A549 (cell line): ENCODE data around the gene BRPF1. TPM values are rescaled to one million over a fixed set of nuclear protein-coding genes. Genes with fewer than 3 reads are reported as not detected.

Experiments used
- ATAC-seq, 2 experiments: fragments of 200-7000 bp in 1 of 2; fragments of >200 bp in 1 of 2; cut with Nextera tagmentation in 1 of 2; cut with Tn5 transposase in 1 of 2; 3 replicates each; pipeline versions ENCODE4 v1.8.0 to v1.9.1; 2018 to 2020; ENCODE audit warnings: mild to moderate bottlenecking in 1 of 2, moderate library complexity in 1 of 2
- CTCF ChIA-PET: fragments of 300-600 bp; sonication (Branson Sonifier 250); formaldehyde crosslinking; extraction: SDS; loops from one replicate; lab custom pipeline; 2021; ENCODE audit warnings: antibody characterized with exemption, inconsistent platforms; lab: Yijun Ruan, JAX
- POLR2A ChIA-PET: fragments of 350-600 bp; formaldehyde crosslinking; extraction: SDS; loops from one replicate; lab custom pipeline; 2021; ENCODE audit warnings: antibody characterized with exemption, inconsistent platforms; lab: Yijun Ruan, JAX
- DNase-seq, 2 experiments: peaks; one replicate each; pipeline versions ENCODE4 v3.0.0 to v3.0.0-alpha.2; 2011 to 2016; ENCODE audit warnings: low read depth in 1 of 2, low spot score in 1 of 2
- FAIRE-seq: peaks from 2 replicates; lab custom pipeline; 2011; peaks lifted over from hg19 to GRCh38; lab: Jason Lieb, UNC
- H3K27ac ChIP-seq, 2 experiments: fragments of >200 bp; sonication (Bioruptor Twin); formaldehyde crosslinking; 3 replicates each; pipeline ENCODE4 v1.5.1; 2016 to 2017
- H3K4me1 ChIP-seq: fragments of >200 bp; sonication (Bioruptor Twin); formaldehyde crosslinking; 3 replicates; pipeline ENCODE4 v1.6.1; 2016
- H3K4me2 ChIP-seq: fragments of >200 bp; sonication (Bioruptor Twin); formaldehyde crosslinking; 3 replicates; pipeline ENCODE4 v1.6.1; 2016
- H3K4me3 ChIP-seq: fragments of >200 bp; sonication (Bioruptor Twin); formaldehyde crosslinking; 3 replicates; pipeline ENCODE4 v1.5.1; 2016
- H3K9me3 ChIP-seq: fragments of >200 bp; sonication (Bioruptor Twin); formaldehyde crosslinking; 3 replicates; pipeline ENCODE4 v1.6.1; 2016
- BCL3 ChIP-seq: fragments of >200 bp; sonication (Bioruptor Twin); formaldehyde crosslinking; IDR thresholded peaks from 3 replicates; pipeline ENCODE4 v1.6.1; 2016
- BHLHE40 ChIP-seq: IDR thresholded peaks from 2 replicates; pipeline ENCODE4 v1.6.1; 2012; ENCODE audit warnings: low read depth, low read length, inconsistent platforms
- CBX8 ChIP-seq: fragments of 200-600 bp; sonication (generic); IDR thresholded peaks from 2 replicates; pipeline ENCODE4 v1.6.1; 2016
- EHF ChIP-seq: fragments of 250-450 bp; sonication (Bioruptor Pico); IDR thresholded peaks from 2 replicates; pipeline ENCODE4 v1.5.0; 2020; ENCODE audit warnings: mild to moderate bottlenecking
- EHMT2 ChIP-seq: fragments of 200-600 bp; sonication (generic); IDR thresholded peaks from 2 replicates; pipeline ENCODE4 v1.6.1; 2016; ENCODE audit warnings: antibody characterized with exemption, low read depth, mild to moderate bottlenecking, moderate library complexity
- EP300 ChIP-seq, 2 experiments: fragments of >200 bp; sonication (Bioruptor Twin); formaldehyde crosslinking; IDR thresholded peaks; 2 replicates in 1 of 2; 3 replicates in 1 of 2; pipeline ENCODE4 v1.6.1; 2016 to 2017
- ESRRA ChIP-seq: fragments of 150-350 bp; IDR thresholded peaks from 2 replicates; pipeline ENCODE4 v1.6.1; 2014; ENCODE audit warnings: mild to moderate bottlenecking, low read length, borderline replicate concordance
- FOSL2 ChIP-seq, 2 experiments: fragments of 450-650 bp in 1 of 2; fragments of >200 bp in 1 of 2; sonication (Bioruptor Twin) in 1 of 2; formaldehyde crosslinking; IDR thresholded peaks; 2 replicates each; pipeline versions ENCODE4 v1.5.0 to v1.6.1; 2016 to 2020; ENCODE audit warnings: mild to moderate bottlenecking in 1 of 2, moderate library complexity in 1 of 2
- HOXA7 ChIP-seq: fragments of 250-450 bp; sonication (Bioruptor Pico); IDR thresholded peaks from 2 replicates; pipeline ENCODE4 v1.5.0; 2020; ENCODE audit warnings: mild to moderate bottlenecking, moderate library complexity
- HOXB13 ChIP-seq: fragments of 250-450 bp; sonication (Bioruptor Pico); IDR thresholded peaks from 2 replicates; pipeline ENCODE4 v1.5.0; 2020; ENCODE audit warnings: low read depth, mild to moderate bottlenecking, moderate library complexity
- KDM1A ChIP-seq: fragments of 200-600 bp; sonication (generic); IDR thresholded peaks from 2 replicates; pipeline ENCODE4 v1.6.1; 2016; ENCODE audit warnings: low read depth, mild to moderate bottlenecking
- MAX ChIP-seq: IDR thresholded peaks from 2 replicates; pipeline ENCODE4 v1.6.1; 2012
- MYC ChIP-seq: IDR thresholded peaks from 2 replicates; pipeline ENCODE4 v1.6.1; 2012; ENCODE audit warnings: mild to moderate bottlenecking, inconsistent platforms, low read length, improper control_type of control experiment, borderline replicate concordance
- NR3C1 ChIP-seq: fragments of >200 bp; sonication (Bioruptor Twin); formaldehyde crosslinking; IDR thresholded peaks from 3 replicates; pipeline ENCODE4 v1.6.1; 2017
- PBX3 ChIP-seq: IDR thresholded peaks from 2 replicates; pipeline ENCODE4 v1.6.1; 2012
- POLR2AphosphoS2 ChIP-seq: conservative IDR thresholded peaks from 2 replicates; pipeline ENCODE4 v1.6.1; 2012; ENCODE audit warnings: low read length, improper control_type of control experiment, inconsistent platforms
- RFX5 ChIP-seq: fragments of 450-650 bp; IDR thresholded peaks from 2 replicates; pipeline ENCODE4 v1.7.1; 2014; ENCODE audit warnings: antibody characterized with exemption, mild to moderate bottlenecking, moderate library complexity
- TFCP2L1 ChIP-seq: fragments of 250-450 bp; sonication (Bioruptor Pico); IDR thresholded peaks from 2 replicates; pipeline ENCODE4 v1.5.0; 2021; ENCODE audit warnings: mild to moderate bottlenecking
- ZFP36 ChIP-seq: fragments of 450-650 bp; IDR thresholded peaks from 2 replicates; pipeline ENCODE4 v1.6.1; 2014; ENCODE audit warnings: borderline replicate concordance; ENCODE audit not compliant: partially characterized antibody
- WGBS: methylation state at CpG from one replicate; pipeline ENCODE4 v1.1.6; 2017; ENCODE audit errors: missing lambda C conversion rate; 5-methylcytosine and 5-hydroxymethylcytosine counted together
- polyA plus RNA-seq, 4 experiments: library from polyadenylated mRNA; depleted of rRNA in 3 of 4; stranded (reverse); fragments of >200 nt; fragmentation: RNase III in 1 of 4; extraction: RNeasy Plus Mini Kit Qiagen cat#74134 plus additional on column Dnase treatment in 1 of 4; gene quantifications; 2 replicates in 3 of 4; 3 replicates in 1 of 4; pipeline ENCODE4 v1.2.3, GENCODE V29; 2011 to 2017
- TF ChIP-seq, protein P1 (sequence below): fragments of 450-650 bp; IDR thresholded peaks from 2 replicates; pipeline ENCODE4 v1.6.1; 2014; ENCODE audit warnings: antibody characterized with exemption

Gene BRPF1
- polyA plus RNA-seq, 2 of the 4 experiments (the other 2 are of a cell fraction), result 8.6 to 12.4 TPM

DNA sequence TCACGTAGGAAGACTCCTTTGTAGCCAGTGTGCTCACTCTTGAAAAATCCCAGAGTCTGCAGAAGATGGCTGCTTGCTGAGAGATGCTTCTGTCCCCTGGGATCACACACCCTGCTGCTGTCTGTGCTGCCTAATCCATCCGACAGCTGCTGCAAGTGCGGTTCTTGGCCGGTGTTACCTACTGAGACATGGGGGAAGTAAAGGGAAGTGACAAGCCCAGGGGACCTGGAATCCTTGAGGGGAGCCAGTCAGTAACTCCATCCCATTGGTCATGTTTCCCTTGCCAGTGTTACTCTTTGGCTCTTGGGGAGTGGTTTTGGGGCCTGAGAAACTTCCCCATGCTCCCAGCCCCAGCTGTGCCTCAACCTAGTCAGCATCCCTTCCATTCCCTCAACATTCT is 36.2 kb upstream of the BRPF1 start:
- ChIA-PET CTCF (interaction anchor here (0.7 to 4.4 kb wide), 5 partner anchors 17 to 192 kb away, joined by 3 to 19 read pairs (median 4); partner anchors contain the start of gene CAMK1), POLR2A (interaction anchor here (1.0 kb wide), 1 partner anchor 46 kb away, joined by 3 read pairs; the partner anchor contains the start of gene MTMR14)
- FAIRE-seq (no peak), ATAC-seq (no peak), DNase-seq (no peak)
- TF ChIP-seq POLR2AphosphoS2 (no peak), MYC (no peak), KDM1A (no peak), TFCP2L1 (CRISPR knock-in tag) (no peak), HOXB13 (CRISPR knock-in tag) (no peak), BHLHE40 (no peak), PBX3 (no peak), HOXA7 (CRISPR knock-in tag) (no peak), BCL3 (no peak), EHMT2 (no peak), ZFP36 (no peak), EP300 (IDR thresholded peaks at IDR 0.05) (no peak), NR3C1 (no peak), RFX5 (no peak), MAX (no peak), FOSL2 (IDR thresholded peaks at IDR 0.05) (no peak), FOSL2 (CRISPR knock-in tag; IDR thresholded peaks at IDR 0.05) (no peak), EHF (CRISPR knock-in tag) (no peak), ESRRA (no peak), CBX8 (no peak)
- TF ChIP-seq, protein P1, sequence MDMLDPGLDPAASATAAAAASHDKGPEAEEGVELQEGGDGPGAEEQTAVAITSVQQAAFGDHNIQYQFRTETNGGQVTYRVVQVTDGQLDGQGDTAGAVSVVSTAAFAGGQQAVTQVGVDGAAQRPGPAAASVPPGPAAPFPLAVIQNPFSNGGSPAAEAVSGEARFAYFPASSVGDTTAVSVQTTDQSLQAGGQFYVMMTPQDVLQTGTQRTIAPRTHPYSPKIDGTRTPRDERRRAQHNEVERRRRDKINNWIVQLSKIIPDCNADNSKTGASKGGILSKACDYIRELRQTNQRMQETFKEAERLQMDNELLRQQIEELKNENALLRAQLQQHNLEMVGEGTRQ, result no peak
- no peak overlapping the region for H3K27ac ChIP-seq
- H3K4me3 ChIP-seq, result no peak overlapping the region
- no peaks in the 10 kb centered on the region for H3K9me3 ChIP-seq
- 93% methylated on average over 4 of the region's 4 CpGs for WGBS
- H3K4me2 ChIP-seq, result no peak overlapping the region
- no peaks in the 10 kb centered on the region for H3K4me1 ChIP-seq

- ChIA-PET POLR2A (interaction anchor here (1.0 kb wide), 1 partner anchor 46 kb away, joined by 3 read pairs; the partner anchor contains the start of gene MTMR14), CTCF (interaction anchor here (2.2 to 4.4 kb wide), 2 partner anchors 20 to 193 kb away, joined by 5 to 19 read pairs; no protein-coding TSS in a partner anchor)
- no peaks in the 10 kb centered on the region for H3K4me1 ChIP-seq
- WGBS, result 77% methylated on average over 7 of the region's 7 CpGs
- no peak overlapping the region for H3K27ac ChIP-seq
- no peak overlapping the region for H3K4me2 ChIP-seq
- no peaks in the 10 kb centered on the region for H3K9me3 ChIP-seq
- no peak for ATAC-seq
- no peak for FAIRE-seq
- no peak for DNase-seq
- H3K4me3 ChIP-seq, result no peak overlapping the region
- no peak for TF ChIP-seq MYC
Observed at GRCh38 chr3:9695746-9696145, 35.8 kb upstream of the BRPF1 start.
